Measurements from ENCODE around the gene RASGRF2.
"Not testable (repeated sequence)": the region's sequence is repeated elsewhere in the genome, so short reads cannot be mapped to it uniquely, and the experiment has no call there.

Gene RASGRF2

DNA sequence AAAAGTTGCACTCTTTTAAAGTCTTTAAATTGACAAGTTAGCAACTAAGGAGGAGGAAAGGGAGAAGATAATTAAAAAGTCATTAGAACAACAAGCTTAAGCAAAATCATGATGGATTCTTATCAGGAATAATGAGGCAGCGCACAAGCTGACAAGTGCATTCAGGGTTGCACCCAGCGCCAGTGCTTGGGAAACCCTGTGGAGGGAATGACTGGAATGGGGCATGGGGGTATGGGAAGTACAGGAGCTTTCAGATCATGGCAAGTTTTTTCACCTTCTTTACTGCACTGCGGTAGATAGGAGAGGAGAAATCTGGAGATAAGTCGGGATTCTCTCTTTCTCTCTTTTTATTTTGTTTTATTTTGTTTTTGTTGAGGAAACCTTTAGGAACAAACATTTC lies 155.1 kb downstream of the RASGRF2 start:
- H3K4me3 ChIP-seq (ENCODE audit: low read depth, low read length): no peak overlapping the region
- no peak for DNase-seq (ENCODE audit: low read depth)
- TF ChIP-seq CTCF (IDR thresholded peaks at IDR 0.05; ENCODE audit: low read depth, low read length, missing control alignments): no peak

- DNase-seq (ENCODE audit: low read depth): no peak
- H3K4me3 ChIP-seq (ENCODE audit: low read depth, low read length): no peak overlapping the region
- no peak for TF ChIP-seq CTCF (IDR thresholded peaks at IDR 0.05; ENCODE audit: low read depth, low read length, missing control alignments)
These were observed 157.4 kb downstream of the RASGRF2 start for GRCh38 chr5:81117566-81117965.

DNA sequence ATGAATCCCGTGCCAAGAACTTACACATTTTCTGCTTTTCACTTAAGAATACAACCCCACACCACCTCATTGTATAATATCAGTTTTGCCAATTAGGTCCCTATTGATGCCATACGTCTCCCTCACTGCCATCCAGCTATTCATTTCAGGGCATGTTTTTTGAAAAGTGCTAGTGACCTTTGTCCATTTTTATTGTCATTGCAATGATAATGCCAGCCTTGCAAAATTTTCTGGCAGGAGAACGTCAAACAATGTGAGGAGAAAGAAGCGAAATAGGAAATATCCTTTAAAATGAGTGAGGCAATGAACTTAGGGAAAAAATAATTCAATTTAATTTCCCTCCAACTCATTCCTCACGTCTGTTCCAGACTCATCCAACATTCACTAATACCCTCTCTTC lies 161.1 kb downstream of the RASGRF2 start:
- TF ChIP-seq CTCF (IDR thresholded peaks at IDR 0.05; ENCODE audit: low read depth, low read length, missing control alignments): no peak
- DNase-seq (ENCODE audit: low read depth): no peak

DNA sequence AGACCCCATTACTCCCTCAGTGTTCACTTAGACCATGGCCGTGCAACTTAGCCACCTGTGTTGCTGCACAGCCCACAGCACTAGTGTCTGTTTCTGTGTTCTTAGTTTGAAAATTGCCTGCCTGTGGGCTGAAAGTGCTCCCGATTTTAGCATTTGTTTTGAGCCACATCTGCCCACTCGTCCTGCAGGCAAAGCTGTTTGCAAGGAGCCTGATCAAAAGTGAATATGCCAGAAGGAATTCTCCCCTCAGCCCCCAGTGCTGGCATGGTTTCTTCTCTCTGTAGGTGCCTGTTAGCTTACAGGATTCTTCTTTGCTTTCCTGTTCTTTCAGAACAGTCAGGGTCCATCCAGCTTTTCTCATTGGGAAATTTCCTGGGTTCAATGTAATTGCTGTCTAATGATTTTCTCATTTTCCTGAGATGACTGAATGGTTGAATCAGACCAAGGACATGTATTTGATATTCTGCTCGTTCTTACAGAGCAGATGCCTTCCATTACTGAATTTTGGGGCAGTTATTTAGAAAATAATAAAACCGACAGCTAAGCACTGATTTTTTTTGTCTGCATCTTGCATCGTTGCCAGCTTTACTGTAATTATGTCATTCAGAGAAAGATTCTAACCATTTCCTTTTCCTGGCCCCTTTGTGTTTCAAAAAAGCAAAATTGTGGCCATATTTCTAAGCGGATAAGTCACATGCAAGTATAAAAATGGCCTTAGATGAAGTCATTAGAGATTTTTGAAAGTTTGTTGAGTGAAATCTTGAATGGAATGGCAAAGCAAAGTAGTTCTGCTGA lies 161.9 kb downstream of the RASGRF2 start:
- no peak for TF ChIP-seq CTCF (IDR thresholded peaks at IDR 0.05; ENCODE audit: low read depth, low read length, missing control alignments)
- DNase-seq (ENCODE audit: low read depth): no peak
- H3K4me3 ChIP-seq (ENCODE audit: low read depth, low read length): no peak overlapping the region

More for the DNA sequence above, 161.1 kb downstream of the RASGRF2 start:
- H3K4me3 ChIP-seq (ENCODE audit: low read depth, low read length): no peak overlapping the region

- H3K4me3 ChIP-seq (ENCODE audit: low read depth, low read length); DNase-seq (ENCODE audit: low read depth): not testable (repeated sequence)
These were observed 164.5 kb downstream of the RASGRF2 start for GRCh38 chr5:81124689-81125088.

- no peak overlapping the region for H3K4me3 ChIP-seq (ENCODE audit: low read depth, low read length)
- no peak for DNase-seq (ENCODE audit: low read depth)
- no peak for TF ChIP-seq CTCF (IDR thresholded peaks at IDR 0.05; ENCODE audit: low read depth, low read length, missing control alignments)
These were observed 165.8 kb downstream of the RASGRF2 start for GRCh38 chr5:81125959-81126358.

DNA sequence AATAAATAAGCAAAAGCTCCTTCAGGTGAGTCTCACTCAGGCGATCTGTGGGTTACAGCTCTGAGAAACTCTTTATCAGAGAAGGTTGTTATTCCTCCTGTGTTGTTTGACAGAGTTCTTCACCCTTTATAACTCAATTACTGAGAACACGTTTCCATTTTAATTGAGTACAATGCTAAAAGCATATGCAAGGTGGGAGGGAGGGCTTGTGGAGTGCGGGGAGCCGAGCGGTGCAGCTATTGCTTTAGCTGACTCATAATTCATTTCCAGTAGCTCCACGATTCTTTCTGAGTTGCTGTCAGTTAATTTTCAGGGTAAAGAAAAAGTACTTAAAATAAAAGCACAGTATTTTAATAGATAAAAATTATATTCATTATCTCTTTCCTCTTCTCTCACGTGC lies 168.3 kb downstream of the RASGRF2 start:
- DNase-seq (ENCODE audit: low read depth): no peak
- TF ChIP-seq CTCF (IDR thresholded peaks at IDR 0.05; ENCODE audit: low read depth, low read length, missing control alignments): no peak
- no peak overlapping the region for H3K4me3 ChIP-seq (ENCODE audit: low read depth, low read length)
